ENCODE measurements around the gene CD200.
"Not testable (repeated sequence)": the region's sequence is repeated elsewhere in the genome, so short reads cannot be mapped to it uniquely, and the experiment has no call there.

The CD200 gene

DNA sequence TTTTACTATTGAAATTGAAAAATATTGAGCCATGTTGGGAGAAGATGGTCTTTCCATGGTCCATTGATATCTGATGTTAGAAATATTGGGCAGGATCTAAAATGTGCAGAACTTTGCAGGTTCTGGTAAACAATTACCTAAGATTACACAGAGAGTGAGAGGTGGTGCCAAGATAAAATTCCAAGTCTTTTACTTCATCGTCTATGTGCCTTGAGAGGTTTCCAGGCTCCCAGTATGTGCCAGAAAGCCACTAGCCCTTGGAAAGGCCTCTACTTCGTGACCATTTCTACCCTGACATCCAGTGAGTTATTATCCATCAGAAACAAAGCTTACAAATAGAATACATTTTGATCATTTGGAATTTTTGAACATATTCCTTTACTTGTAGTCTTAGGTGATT is 27.6 kb downstream of the CD200 start:
- no peak for DNase-seq (ENCODE audit: low read depth)

DNA sequence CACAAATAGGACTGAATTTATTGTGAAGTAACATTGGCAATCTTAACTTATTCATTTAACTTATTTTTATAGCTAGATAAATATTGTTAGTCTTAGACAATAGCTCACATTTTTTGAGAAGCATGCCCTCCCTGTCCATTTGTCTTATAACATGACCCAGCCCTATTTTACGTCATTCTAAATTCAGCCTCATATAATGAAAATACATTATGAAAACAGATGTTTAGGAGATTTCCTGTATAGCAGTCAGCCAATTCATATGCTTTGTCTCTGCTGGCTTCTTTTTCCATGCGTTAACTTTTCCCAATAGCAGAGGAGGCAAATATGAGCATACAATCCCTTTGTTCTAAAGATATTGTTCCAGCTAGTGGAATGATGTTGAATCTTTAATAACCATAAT is 29.3 kb downstream of the CD200 start:
- DNase-seq (ENCODE audit: low read depth) = no peak

GRCh38 chr3:112364291-112364690 is 31.3 kb downstream of the CD200 start:
- no peak for DNase-seq (ENCODE audit: low read depth)

GRCh38 chr3:112365035-112365434 is 32.1 kb downstream of the CD200 start:
- no peak for DNase-seq (ENCODE audit: low read depth)

GRCh38 chr3:112365636-112366035 is 32.7 kb downstream of the CD200 start:
- DNase-seq (ENCODE audit: low read depth) = no peak

DNA sequence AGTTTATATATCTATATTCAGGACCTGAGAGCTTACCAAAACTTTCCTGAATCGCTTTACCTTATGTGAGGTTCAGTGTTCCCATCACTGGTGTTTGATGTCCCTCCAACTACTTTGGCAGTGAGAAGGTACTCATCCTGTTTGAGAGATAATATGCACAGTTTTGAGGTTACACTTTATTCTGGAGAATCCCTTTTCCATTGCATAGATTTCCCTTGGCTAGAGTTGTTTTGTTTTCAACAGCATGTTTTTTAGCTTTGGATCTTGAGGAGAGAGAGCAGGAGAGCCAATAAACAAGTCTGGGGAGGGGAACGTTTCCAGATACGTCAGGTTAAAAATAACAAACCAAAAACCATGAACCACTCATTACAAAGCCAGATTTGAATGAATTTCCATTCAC is 33.6 kb downstream of the CD200 start:
- no peak for DNase-seq (ENCODE audit: low read depth)

- no peak for DNase-seq (ENCODE audit: low read depth)
Measured at GRCh38 chr3:112371569-112371968, 38.6 kb downstream of the CD200 start.

DNA sequence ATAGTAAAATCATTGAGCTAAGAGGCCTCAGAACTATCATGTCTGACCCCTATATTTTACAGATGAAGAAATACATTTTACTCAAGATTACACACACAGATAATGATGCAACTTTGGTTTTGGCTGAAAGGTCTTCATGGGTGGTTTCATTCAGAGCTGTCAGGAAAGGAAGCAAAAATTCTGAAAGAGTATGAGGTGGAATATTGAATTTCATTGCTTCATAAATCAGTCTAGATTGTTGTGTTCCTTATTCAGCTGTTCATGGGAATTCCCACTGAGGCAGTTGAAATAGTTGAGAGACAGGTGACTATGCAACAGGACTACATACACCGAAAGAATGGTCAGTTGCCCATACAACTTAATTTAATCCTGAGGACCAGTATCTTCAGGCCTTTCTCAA is 39.4 kb downstream of the CD200 start:
- no peak for DNase-seq (ENCODE audit: low read depth)

DNA sequence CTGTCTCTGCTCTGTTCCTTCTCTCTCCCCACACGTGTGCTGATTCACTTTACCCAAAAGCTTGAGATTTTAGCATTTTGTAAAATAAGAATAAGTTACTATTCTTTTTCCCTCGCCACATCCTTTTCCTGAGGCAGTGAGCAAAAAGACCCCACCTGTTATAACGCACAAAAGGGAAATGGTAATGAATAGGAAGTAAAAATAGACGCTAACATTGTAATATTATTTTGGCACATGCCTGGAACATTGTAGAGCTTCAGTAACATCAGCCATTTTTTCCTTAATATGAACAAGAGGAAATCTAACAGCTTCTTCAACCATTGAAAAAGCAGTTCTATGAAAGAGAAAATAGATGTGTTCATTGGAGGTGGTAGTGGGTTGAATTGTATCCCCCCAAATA is 40.5 kb downstream of the CD200 start:
- DNase-seq (ENCODE audit: low read depth) = no peak

- DNase-seq (ENCODE audit: low read depth) = no peak
Measured at GRCh38 chr3:112373924-112374323, 41.0 kb downstream of the CD200 start.

GRCh38 chr3:112374333-112374734 is 41.4 kb downstream of the CD200 start:
- no peak for DNase-seq (ENCODE audit: low read depth)

GRCh38 chr3:112375117-112375516 is 42.2 kb downstream of the CD200 start:
- DNase-seq (ENCODE audit: low read depth) = no peak

DNA sequence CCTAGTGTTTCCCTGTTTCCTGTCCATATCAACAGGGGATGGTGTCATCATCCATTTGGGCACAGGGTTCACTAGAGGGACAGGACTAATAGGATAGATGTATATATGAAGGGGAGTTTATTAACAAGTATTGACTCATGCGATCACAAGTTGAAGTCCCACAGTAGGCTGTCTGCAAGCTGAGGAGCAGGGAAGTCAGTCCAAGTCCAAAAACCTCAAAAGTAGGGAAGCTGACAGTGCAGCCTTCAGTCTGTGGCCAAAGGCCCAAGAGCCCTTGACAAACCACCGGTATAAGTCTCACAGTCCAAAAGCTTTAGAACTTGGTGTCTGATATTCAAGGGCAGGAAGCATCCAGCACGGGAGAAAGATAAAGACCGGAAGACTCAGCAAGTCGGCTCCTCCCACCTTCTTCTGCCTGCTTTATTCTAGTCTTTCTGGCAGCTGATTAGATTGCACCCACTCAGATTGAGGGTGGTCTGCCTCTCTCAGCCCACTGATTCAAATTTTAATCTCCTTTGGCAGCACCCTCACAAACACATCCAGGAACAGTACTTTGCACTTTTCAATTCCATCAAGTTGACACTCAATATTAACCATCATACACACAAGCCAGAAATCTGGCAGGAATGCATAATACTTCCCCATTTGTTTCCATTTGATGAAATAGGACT is 43.4 kb downstream of the CD200 start:
- DNase-seq (ENCODE audit: low read depth) = no peak

- no peak for DNase-seq (ENCODE audit: low read depth)
Measured at GRCh38 chr3:112376992-112377391, 44.0 kb downstream of the CD200 start.

- no peak for DNase-seq (ENCODE audit: low read depth)
Measured at GRCh38 chr3:112377568-112378071, 44.7 kb downstream of the CD200 start.

DNA sequence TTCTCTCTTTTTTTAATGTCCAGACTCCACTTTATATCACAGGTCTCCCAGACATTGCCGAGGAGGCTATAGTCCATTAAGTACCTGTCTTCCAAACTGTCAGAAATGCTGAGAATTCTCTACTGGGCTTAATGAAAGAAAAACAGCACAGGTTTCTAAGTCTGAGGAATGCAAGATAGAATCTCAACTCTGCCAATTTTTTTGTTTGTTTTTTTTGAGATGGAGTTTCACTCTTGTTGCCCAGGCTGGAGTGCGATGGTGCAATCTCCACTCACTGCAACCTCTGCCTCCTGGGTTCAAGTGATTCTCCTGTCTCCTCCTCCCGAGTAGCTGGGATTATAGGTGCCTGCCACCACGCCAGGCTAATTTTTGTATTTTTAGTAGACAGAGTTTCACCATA is 45.4 kb downstream of the CD200 start:
- not testable (repeated sequence) for DNase-seq (ENCODE audit: low read depth)

DNA sequence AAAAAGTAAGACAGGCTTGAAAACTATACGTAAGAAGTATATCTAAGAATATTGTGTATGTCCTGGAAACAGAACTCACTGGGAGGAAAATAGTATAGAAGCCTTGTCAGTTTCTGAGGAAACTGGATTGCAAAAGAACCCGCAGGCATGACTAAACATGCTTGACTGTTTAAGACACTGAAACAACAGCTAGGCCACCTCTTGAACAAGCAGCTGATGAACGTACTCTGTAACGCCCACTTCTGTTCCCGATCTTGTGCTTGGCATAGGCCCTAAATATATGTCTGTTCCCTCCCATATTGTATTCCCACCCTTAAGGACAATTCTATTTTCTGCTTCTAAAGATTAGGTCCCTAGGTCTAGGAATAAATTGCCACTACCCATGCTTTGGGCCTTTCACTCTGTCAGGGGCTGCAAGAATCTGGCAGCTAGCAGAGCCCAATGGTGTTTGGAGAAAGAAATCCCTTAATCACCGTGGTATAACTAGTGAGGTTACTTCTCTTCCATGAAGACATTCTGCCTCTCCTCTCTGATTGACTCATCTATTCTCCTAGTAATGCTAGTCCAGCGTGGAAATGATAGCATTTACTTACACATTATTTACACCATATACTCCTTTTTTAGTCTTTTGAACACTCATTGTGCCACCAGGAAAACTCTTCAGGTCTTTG is 46.2 kb downstream of the CD200 start:
- DNase-seq (ENCODE audit: low read depth) = no peak

DNA sequence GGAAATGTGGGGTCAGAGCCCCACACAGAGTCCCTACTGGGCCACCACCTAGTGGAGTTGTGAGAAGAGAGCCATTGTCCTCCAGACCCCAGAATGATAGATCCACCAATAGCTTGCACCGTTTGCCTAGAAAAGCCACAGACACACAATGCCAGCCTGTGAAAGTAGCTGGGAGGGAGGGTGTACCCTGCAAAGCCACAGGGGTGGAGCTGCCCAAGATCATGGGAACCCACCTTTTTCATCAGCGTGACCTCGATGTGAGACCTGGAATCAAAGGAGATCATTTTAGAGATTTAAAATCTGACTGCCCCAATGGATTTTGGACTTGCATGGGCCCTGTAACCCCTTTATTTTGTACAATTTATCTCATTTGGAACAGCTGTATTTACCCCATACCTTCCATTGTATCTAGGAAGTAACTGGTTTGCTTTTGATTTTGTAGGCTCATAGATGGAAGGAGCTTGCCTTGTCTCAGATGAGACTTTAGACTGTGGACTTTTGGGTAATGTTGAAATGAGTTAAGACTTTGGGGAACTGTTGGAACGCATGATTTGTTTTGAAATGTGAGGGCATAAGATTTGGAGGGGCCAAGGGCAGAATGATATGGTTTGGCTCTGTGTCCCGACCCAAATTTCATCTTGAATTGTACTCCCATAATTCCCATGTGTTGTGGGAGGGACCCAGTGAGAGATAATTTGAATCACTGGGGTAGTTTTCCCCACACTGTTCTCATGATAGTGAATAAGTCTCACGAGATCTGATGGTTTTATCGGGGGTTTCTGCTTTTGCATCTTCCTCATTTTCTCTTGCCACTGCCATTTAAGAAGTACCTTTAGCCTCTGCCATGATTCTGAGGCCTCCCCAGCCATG is 49.0 kb downstream of the CD200 start:
- DNase-seq (ENCODE audit: low read depth) = no peak

DNA sequence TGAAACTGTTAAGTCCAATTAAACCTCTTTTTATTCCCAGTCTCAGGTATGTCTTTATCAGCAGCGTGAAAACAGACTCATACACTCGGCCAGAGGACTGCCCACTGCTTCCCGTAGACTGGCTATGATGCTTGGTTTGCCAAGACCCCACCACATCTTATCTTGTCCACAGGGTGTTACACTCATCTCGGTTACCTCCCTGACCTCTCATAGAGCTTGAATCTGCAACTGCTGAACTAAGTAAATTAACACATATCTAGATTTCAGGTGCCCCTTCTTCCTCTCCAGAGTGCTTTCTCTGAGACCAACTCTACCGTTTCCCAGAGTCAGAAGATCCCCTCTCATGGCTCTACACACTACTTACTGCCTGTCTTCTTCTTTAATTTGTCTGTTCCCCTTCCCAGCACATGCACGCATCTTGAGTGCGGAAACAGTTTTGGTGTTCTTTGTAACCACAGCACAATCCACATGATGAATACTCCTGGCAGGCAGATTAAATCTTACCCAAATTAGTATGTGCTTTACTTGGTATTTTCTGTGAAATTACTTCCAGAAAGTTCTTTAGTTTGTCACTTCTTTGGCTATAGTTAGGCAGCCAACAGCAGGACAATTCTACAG is 49.7 kb downstream of the CD200 start:
- no peak for DNase-seq (ENCODE audit: low read depth)

DNA sequence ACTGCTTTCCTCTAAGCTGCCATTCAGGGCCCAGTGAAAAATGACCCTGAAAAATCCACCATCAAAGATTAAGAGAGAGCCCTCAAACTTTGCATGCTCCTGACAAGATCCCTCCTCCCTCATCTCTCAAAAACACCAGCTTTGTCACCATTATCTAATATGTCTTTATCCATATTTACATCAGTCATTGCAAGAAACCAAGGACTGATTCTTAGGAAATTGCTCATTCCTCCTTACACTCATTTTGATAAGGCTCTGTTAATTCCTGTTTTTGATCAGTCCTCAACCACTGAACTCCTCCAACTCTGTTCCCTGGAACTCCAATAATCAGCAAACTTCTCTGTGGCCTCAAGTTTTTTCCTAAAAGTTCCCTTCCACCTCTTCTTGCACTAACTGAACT is 51.8 kb downstream of the CD200 start:
- no peak for DNase-seq (ENCODE audit: low read depth)

- no peak for DNase-seq (ENCODE audit: low read depth)
Measured at GRCh38 chr3:112388972-112389371, 56.0 kb downstream of the CD200 start.

GRCh38 chr3:112389961-112390360 is 57.0 kb downstream of the CD200 start:
- no peak for DNase-seq (ENCODE audit: low read depth)
